GM23338 (cell line): ENCODE data around the gene EVC2. TPM values are rescaled to one million over a fixed set of nuclear protein-coding genes. Genes with fewer than 3 reads are reported as not detected.

ENCODE experiments used
- ATAC-seq: fragments of 200-7000 bp; cut with Tn5 transposase; 3 replicates; pipeline ENCODE4 v1.9.1; 2020
- DNase-seq: peaks from one replicate; pipeline ENCODE4 v3.0.0-alpha.2; 2015; ENCODE audit warnings: low spot score
- H2AFZ ChIP-seq: fragments of 200-600 bp; sonication (generic); 2 replicates; pipeline ENCODE4 v1.8.0; 2016; ENCODE audit warnings: antibody characterized with exemption, mild to moderate bottlenecking, moderate library complexity
- H3F3A ChIP-seq: fragments of 200-600 bp; sonication (generic); replicated peaks from 2 replicates; pipeline ENCODE4 v1.8.0; 2017; ENCODE audit warnings: antibody characterized with exemption, mixed run types, low read depth
- H3K27ac ChIP-seq: fragments of 200-600 bp; sonication (generic); 2 replicates; pipeline ENCODE4 v1.6.1; 2016; ENCODE audit warnings: low read depth
- H3K27me3 ChIP-seq: fragments of 200-600 bp; sonication (generic); 2 replicates; pipeline ENCODE4 v1.8.0; 2016; ENCODE audit warnings: mild to moderate bottlenecking, mixed run types, moderate library complexity; ENCODE audit not compliant: insufficient read depth
- H3K36me3 ChIP-seq: fragments of 200-600 bp; sonication (generic); 2 replicates; pipeline ENCODE4 v1.8.0; 2016; ENCODE audit warnings: mild to moderate bottlenecking; ENCODE audit not compliant: insufficient read depth
- H3K4me1 ChIP-seq: fragments of 200-600 bp; sonication (generic); 2 replicates; pipeline ENCODE4 v1.8.0; 2016; ENCODE audit warnings: mild to moderate bottlenecking, moderate library complexity; ENCODE audit not compliant: insufficient read depth
- H3K4me2 ChIP-seq: fragments of 200-600 bp; sonication (generic); 2 replicates; pipeline ENCODE4 v1.7.1; 2017; ENCODE audit warnings: mixed run types
- H3K4me3 ChIP-seq: fragments of 200-600 bp; sonication (generic); 2 replicates; pipeline ENCODE4 v1.6.1; 2016; ENCODE audit warnings: mixed run types
- H3K79me2 ChIP-seq: fragments of 200-600 bp; sonication (generic); replicated peaks from 2 replicates; pipeline ENCODE4 v1.8.0; 2017; ENCODE audit warnings: mild to moderate bottlenecking; ENCODE audit not compliant: insufficient read depth
- H3K9me2 ChIP-seq: fragments of 200-600 bp; sonication (generic); 2 replicates; pipeline ENCODE4 v1.8.0; 2017; ENCODE audit not compliant: insufficient read depth
- H4K20me1 ChIP-seq: fragments of 200-600 bp; sonication (generic); replicated peaks from 2 replicates; pipeline ENCODE4 v1.8.0; 2017; ENCODE audit warnings: mild to moderate bottlenecking; ENCODE audit not compliant: insufficient read depth
- H3K27ac Mint-ChIP-seq: 2 replicates; pipeline ENCODE4 v1.8.0; 2020; ENCODE audit warnings: inconsistent platforms, mild to moderate bottlenecking, moderate library complexity, mixed read lengths
- H3K27me3 Mint-ChIP-seq: 3 replicates; pipeline ENCODE4 v1.8.0; 2022; ENCODE audit warnings: low read depth, mild to moderate bottlenecking, moderate library complexity, mixed read lengths, inconsistent platforms; ENCODE audit not compliant: insufficient read depth, poor library complexity
- H3K36me3 Mint-ChIP-seq: 3 replicates; pipeline ENCODE4 v1.8.0; 2021; ENCODE audit warnings: low read depth, mild to moderate bottlenecking, inconsistent platforms, moderate library complexity, mixed read lengths
- H3K4me1 Mint-ChIP-seq: 3 replicates; pipeline ENCODE4 v1.8.0; 2020; ENCODE audit warnings: mild to moderate bottlenecking, inconsistent platforms, mixed read lengths
- H3K4me3 Mint-ChIP-seq: 3 replicates; pipeline ENCODE4 v1.8.0; 2021; ENCODE audit warnings: moderate library complexity, mild to moderate bottlenecking, inconsistent platforms, mixed read lengths
- H3K9me3 Mint-ChIP-seq: 3 replicates; pipeline ENCODE4 v1.8.0; 2020; ENCODE audit warnings: moderate library complexity, mild to moderate bottlenecking, inconsistent platforms, mixed read lengths
- CREB1 ChIP-seq: fragments of 250-450 bp; sonication (Bioruptor Pico); IDR thresholded peaks from 2 replicates; pipeline ENCODE4 v1.5.0; 2020; ENCODE audit warnings: low read depth, mild to moderate bottlenecking, moderate library complexity
- CTCF ChIP-seq, 2 experiments: fragments of 200-600 bp in 1 of 2; sonication (generic) in 1 of 2; conservative IDR thresholded peaks; 2 replicates each; pipeline versions ENCODE4 v1.5.1 to v1.6.1; 2016 to 2017; ENCODE audit warnings: antibody characterized with exemption in 2 of 2, low read depth in 2 of 2, mild to moderate bottlenecking in 2 of 2, moderate library complexity in 1 of 2
- ETS1 ChIP-seq: IDR thresholded peaks from 2 replicates; pipeline ENCODE4 v1.6.1; 2016; ENCODE audit warnings: antibody characterized with exemption
- EZH2 ChIP-seq: fragments of 200-600 bp; sonication (generic); IDR thresholded peaks from one replicate; pipeline ENCODE4 v1.8.0; 2017; ENCODE audit warnings: antibody characterized with exemption, mild to moderate bottlenecking, low read depth; ENCODE audit not compliant: unreplicated experiment
- EZH2phosphoT487 ChIP-seq: fragments of 200-600 bp; sonication (generic); IDR thresholded peaks from one replicate; pipeline ENCODE4 v1.8.1; 2018; ENCODE audit warnings: antibody characterized with exemption; ENCODE audit not compliant: unreplicated experiment
- JUNB ChIP-seq: IDR thresholded peaks from one replicate; pipeline ENCODE4 v1.6.1; 2016; ENCODE audit warnings: antibody characterized with exemption; ENCODE audit not compliant: unreplicated experiment
- NANOG ChIP-seq: IDR thresholded peaks from 2 replicates; pipeline ENCODE4 v1.6.1; 2016; ENCODE audit warnings: antibody characterized with exemption, borderline replicate concordance
- POLR2AphosphoS5 ChIP-seq: IDR thresholded peaks from 2 replicates; pipeline ENCODE4 v1.6.1; 2016; ENCODE audit warnings: antibody characterized with exemption, low read depth
- REST ChIP-seq: IDR thresholded peaks from one replicate; pipeline ENCODE4 v1.6.1; 2018; ENCODE audit warnings: antibody characterized with exemption; ENCODE audit not compliant: unreplicated experiment
- STAT1 ChIP-seq: IDR thresholded peaks from one replicate; pipeline ENCODE4 v1.6.1; 2016; ENCODE audit warnings: antibody characterized with exemption; ENCODE audit not compliant: unreplicated experiment
- ZNF114 ChIP-seq: fragments of 250-450 bp; sonication (Bioruptor Pico); IDR thresholded peaks from 2 replicates; pipeline ENCODE4 v1.5.0; 2020; ENCODE audit warnings: mild to moderate bottlenecking, moderate library complexity
- ZNF331 ChIP-seq: fragments of 250-450 bp; sonication (Bioruptor Pico); IDR thresholded peaks from 2 replicates; pipeline ENCODE4 v1.5.0; 2020; ENCODE audit warnings: low read depth, mild to moderate bottlenecking, moderate library complexity
- ZNF462 ChIP-seq: fragments of 250-450 bp; sonication (Bioruptor Pico); IDR thresholded peaks from 2 replicates; pipeline ENCODE4 v1.5.0; 2020; ENCODE audit warnings: mild to moderate bottlenecking, moderate library complexity
- polyA plus RNA-seq: library from polyadenylated mRNA; unstranded; fragments of >200 nt; fragmentation: Nextera tagmentation; extraction: Ambion mirVana; gene quantifications from 2 replicates; pipeline ENCODE4 v1.2.1, GENCODE V29; 2016
- total RNA-seq: library from RNA; depleted of rRNA; stranded (reverse); fragments of >200 nt; shearing (Covaris generic); gene quantifications from 2 replicates; pipeline ENCODE4 v1.2.3, GENCODE V29; 2014

The EVC2 gene
- total and polyA plus RNA-seq, 2 experiments from 2014 or later: 3.4 to 11.5 TPM

GRCh38 chr4:5571646-5572045, 136.7 kb downstream of the EVC2 start:
- Histone ChIP-seq H3K27ac (no peak overlapping the region), H2AFZ (no peak overlapping the region), H3K4me3 (no peak overlapping the region), H3K79me2 (no peaks in the 10 kb centered on the region), H3K9me2 (no peaks in the 10 kb centered on the region), H3K36me3 (no peaks in the 10 kb centered on the region; the same call in 1 of the 2 replicates), H3K4me2 (no peak overlapping the region), H4K20me1 (no peaks in the 10 kb centered on the region), H3F3A (no peaks in the 10 kb centered on the region), H3K4me1 (no peaks in the 10 kb centered on the region), H3K27me3 (no peaks in the 10 kb centered on the region)
- H3K9me3 Mint-ChIP-seq: no peaks in the 10 kb centered on the region
- H3K27ac Mint-ChIP-seq: peak overlapping the region; percentile 73; the same call in 1 of the 2 replicates
- DNase-seq (no peak), ATAC-seq (no peak)
- H3K27me3 Mint-ChIP-seq: peaks cover 10% of the 10 kb centered on the region
- TF ChIP-seq ZNF114 (no peak), ETS1 (no peak), STAT1 (no peak), NANOG (no peak), ZNF462 (CRISPR knock-in tag) (no peak), POLR2AphosphoS5 (no peak), EZH2phosphoT487 (no peak), EZH2 (no peak), CTCF (conservative IDR thresholded peaks at IDR 0.05; ENCODE audit: low read depth in 2 of 2) (no peak), CREB1 (CRISPR knock-in tag) (no peak), ZNF331 (no peak), REST (no peak), JUNB (no peak)
- H3K4me3 Mint-ChIP-seq: no peak overlapping the region
- peaks cover 4% of the 10 kb centered on the region for H3K4me1 Mint-ChIP-seq
- H3K36me3 Mint-ChIP-seq: peaks cover 22% of the 10 kb centered on the region
